Fibroblast of villous mesenchyme (primary cell): ENCODE results near the gene KRT85. TPM values are rescaled to one million over a fixed set of nuclear protein-coding genes. Genes with fewer than 3 reads are reported as not detected.
"Not testable (repeated sequence)": the region's sequence is repeated elsewhere in the genome, so short reads cannot be mapped to it uniquely, and the experiment has no call there.

Source experiments
- DNase-seq: peaks from one replicate; pipeline ENCODE4 v3.0.0-alpha.2; 2010; ENCODE audit warnings: low read depth
- H3K4me3 ChIP-seq: 2 replicates; pipeline ENCODE4 v1.5.1; 2011; ENCODE audit warnings: low read depth, mild to moderate bottlenecking, low read length
- total RNA-seq: library from RNA; depleted of rRNA; stranded (reverse); fragments of >200 nt; gene quantifications from 2 replicates; pipeline ENCODE4 v1.2.3, GENCODE V29; 2012
- TF ChIP-seq, protein P1 (sequence below): IDR thresholded peaks from 2 replicates; pipeline ENCODE4 v1.5.1; 2012; ENCODE audit warnings: low read depth, mild to moderate bottlenecking, low read length; ENCODE audit not compliant: insufficient read depth

KRT85 gene
- total RNA-seq, 1 donor, result not detected

DNA sequence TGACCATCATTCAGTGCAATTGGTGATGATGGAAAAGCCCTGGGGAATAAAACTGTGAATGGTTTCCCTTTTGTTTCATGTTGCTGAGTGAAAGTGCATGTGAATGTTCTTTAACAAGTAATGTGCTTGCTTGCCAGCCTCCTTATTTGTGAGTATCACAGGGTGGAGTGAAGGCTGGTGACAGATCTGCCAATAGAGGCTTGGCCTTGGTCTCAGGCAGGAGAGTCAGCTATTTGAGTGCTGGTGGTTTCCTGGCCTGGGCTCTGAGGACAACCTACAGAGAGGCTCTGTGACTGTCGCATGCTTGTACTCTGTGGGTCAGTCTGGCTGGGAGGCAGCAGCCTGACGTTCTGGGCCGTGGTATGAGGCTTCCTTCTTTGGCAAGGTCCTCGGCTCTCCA lies 20.7 kb downstream of the KRT85 start:
- H3K4me3 ChIP-seq, result no peak overlapping the region
- TF ChIP-seq, protein P1, sequence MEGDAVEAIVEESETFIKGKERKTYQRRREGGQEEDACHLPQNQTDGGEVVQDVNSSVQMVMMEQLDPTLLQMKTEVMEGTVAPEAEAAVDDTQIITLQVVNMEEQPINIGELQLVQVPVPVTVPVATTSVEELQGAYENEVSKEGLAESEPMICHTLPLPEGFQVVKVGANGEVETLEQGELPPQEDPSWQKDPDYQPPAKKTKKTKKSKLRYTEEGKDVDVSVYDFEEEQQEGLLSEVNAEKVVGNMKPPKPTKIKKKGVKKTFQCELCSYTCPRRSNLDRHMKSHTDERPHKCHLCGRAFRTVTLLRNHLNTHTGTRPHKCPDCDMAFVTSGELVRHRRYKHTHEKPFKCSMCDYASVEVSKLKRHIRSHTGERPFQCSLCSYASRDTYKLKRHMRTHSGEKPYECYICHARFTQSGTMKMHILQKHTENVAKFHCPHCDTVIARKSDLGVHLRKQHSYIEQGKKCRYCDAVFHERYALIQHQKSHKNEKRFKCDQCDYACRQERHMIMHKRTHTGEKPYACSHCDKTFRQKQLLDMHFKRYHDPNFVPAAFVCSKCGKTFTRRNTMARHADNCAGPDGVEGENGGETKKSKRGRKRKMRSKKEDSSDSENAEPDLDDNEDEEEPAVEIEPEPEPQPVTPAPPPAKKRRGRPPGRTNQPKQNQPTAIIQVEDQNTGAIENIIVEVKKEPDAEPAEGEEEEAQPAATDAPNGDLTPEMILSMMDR, result no peak
- DNase-seq, result no peak

DNA sequence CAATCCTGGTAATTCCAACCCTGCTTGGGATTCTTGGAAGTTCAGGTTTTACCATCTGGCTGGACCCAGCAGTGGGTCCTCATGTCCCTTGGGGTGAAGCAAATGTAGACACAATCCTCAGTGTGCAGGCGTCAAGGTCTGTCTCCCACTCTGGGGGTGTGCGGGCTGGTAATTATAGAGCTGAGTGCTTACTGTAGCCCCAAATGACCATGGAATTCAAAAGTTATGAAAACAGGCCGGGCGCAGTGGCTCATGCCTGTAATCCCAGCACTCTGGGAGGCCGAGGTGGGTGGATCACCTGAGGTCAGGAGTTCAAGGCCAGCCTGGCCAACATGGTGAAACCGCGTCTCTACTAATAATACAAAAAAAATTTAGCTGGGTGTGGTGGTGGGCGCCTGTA lies 22.2 kb downstream of the KRT85 start:
- H3K4me3 ChIP-seq, DNase-seq: not testable (repeated sequence)

DNA sequence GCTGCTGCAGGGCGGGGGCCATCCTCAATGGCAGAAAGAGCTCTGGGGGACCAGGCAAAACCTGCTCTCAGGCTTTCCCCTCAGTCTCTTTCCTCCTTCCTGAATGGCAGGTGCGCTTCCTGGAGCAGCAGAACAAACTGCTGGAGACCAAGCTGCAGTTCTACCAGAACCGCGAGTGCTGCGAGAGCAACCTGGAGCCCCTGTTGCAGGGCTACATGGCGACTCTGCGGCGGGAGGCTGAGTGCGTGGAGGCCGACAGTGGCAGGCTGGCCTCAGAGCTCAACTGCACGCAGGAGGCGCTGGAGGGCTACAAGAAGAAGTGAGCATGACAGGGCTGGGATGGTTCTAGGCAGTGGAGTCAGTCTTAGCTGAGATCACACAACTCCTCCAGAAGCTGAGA lies 23.2 kb downstream of the KRT85 start:
- no peak overlapping the region for H3K4me3 ChIP-seq
- DNase-seq, result no peak
- TF ChIP-seq, protein P1, result no peak

DNA sequence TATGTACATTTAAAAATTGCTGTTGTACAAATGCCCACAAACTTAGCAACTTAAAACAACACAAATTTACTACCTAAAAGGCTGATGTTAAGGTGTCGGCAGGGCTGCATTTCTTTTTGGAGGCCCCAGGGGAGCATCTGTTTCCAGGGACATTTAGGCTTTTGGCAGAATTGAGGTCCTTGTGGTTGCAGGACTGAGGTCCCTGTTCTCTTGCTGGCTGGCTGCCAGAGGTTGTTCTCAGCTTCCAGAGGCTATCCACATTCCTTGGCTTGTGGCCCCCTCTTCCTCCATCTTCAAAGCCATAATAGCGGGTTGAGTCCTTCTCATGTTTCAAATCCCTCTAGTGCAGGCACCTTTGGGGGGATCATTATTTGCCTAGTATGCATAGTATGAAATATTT lies 23.7 kb downstream of the KRT85 start:
- H3K4me3 ChIP-seq, result no peak overlapping the region
- DNase-seq, result no peak
- TF ChIP-seq, protein P1, result no peak

DNA sequence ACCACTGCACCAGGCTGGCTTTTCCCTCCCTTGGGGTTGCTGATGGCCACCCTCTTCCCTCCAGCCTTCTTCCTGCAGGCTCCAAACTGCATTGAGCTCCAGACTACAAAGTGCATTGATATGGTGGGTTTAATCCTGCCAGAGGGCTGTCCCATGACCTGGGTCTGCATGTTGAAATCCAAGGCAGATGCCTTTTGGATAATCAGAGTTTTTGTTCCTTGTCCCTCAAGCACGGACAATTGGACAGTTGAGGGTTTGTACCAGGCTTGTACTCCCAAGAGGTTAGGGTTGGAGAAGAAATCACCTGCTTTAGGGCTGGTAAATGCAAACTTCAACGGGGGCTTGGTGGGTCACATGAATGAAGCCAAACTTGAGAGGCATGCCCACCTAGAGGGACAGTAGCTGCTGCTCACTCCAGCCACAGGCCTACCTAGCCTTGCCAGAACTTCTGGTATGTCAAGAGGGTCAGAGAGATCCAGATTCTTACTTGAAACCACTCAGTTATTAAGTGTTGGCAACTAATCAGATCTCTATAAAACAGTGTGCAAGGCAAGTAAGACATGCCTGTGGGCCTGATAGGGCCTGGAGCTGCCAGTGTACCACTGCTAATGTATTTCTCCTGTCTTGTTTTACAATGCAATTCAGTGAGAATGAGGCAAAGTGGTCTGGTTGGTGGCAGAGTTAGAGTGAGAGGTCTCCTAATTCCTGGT lies 24.3 kb downstream of the KRT85 start:
- DNase-seq, result no peak
- no peak overlapping the region for H3K4me3 ChIP-seq
- TF ChIP-seq, protein P1, result no peak

DNA sequence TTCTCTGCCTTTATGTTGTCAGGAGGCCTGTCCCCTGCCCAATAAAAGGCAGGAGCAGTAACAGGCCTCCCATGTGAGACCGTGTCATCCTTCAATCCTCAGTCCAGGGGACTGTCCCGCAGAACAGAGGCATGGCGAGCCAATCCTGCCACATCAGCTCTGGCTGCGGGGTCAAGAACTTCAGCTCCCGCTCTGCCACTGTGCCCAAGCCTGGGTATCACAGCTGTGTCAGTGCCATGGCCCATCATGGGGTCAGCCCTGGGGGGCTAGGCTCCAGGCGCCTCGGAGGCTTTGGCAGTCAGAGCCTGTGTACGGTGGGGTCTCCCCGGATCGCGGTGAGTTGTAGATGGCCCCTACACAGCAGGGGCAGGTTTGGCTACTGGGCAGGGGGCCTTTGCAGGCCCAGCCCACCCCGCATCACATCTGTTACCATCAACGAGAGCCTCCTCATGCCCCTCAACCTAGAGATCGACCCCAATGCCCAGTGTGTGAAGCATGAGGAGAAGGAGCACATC lies 26.2 kb downstream of the KRT85 start:
- H3K4me3 ChIP-seq, result no peak overlapping the region
- no peak for DNase-seq
- TF ChIP-seq, protein P1, result no peak

DNA sequence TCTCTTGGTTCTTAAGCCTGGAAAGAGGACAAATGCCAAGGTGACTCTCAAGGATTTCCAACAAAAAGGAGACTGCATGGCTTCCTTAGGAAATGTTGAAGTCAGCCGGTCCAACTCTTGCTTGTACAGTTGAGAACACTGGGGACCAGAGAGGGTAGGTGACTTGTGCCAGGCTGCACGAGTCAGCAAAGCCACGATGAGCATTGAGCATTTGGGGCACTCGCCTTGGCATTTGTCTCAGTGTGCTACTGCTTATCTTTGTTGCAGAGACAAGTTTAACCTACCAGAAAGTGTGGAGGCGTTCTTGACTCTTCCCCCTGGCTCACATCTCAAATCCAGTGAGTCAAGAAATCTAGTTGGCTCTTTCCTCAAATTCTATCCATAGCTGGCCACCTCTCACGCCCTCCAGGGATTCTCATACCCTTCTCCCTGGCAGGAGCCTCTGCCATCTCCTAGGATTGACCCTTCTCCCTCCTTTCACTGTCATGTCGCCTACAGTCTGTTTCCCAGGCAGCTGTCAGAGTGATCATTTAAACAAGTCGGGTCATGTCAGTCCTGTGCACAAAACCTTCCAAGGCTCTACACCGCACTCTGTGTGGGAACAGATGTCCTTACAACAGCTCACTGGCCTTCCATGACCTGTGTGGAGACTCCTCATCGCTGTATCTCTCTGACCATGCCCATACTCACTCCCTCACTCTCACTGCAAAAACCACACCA lies 28.9 kb downstream of the KRT85 start:
- DNase-seq, result no peak
- H3K4me3 ChIP-seq, result no peak overlapping the region
- TF ChIP-seq, protein P1, result no peak
